ENCODE measurements around the gene RPL28. TPM values are rescaled to one million over a fixed set of nuclear protein-coding genes. Genes with fewer than 3 reads are reported as not detected.

The RPL28 gene
- total RNA-seq, 1 donor from 2014 or later = 1,166 TPM

DNA sequence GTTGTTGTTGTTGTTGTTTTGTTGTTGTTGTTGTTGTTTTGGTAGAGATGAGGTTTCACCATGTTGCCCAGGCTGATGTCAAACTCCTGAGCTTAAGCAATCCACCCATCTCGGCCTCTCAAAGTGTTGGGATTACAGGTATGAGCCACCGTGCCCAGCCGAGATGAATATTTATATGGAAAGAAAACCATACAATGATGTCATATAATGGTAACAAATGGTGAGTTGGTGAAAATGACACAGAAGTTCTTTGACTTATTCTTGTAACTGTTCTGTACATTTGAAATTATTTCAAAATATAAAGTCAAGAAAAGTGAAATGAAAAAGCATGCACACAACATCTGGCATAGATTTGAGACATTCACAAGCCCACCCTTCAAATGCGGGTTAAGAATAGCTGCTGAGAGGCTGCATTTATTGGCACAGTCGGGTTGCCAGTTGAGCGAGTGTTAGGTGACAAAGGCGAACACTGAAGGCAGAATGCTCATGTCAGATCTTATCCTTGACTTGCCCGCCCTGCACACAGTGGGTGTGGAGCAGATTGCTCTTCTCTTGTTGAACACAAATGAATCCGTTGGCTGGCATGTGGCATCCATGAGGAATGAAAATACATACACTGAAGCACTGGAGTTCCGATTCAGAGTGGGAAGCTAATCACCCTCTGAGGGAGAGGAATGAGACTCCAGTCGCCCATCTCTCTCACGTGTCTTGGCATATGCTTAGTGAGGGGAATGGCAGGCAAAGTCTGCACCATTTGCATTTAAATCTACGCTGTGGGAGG lies 37.7 kb downstream of the RPL28 start:
- Histone ChIP-seq H3K27me3 (no peaks in the 10 kb centered on the region), H3K9me3 (no peaks in the 10 kb centered on the region), H3K36me3 (no peaks in the 10 kb centered on the region), H3K27ac (no peak overlapping the region), H3K4me3 (no peak overlapping the region), H3K4me1 (no peaks in the 10 kb centered on the region)
- TF ChIP-seq, protein P1, sequence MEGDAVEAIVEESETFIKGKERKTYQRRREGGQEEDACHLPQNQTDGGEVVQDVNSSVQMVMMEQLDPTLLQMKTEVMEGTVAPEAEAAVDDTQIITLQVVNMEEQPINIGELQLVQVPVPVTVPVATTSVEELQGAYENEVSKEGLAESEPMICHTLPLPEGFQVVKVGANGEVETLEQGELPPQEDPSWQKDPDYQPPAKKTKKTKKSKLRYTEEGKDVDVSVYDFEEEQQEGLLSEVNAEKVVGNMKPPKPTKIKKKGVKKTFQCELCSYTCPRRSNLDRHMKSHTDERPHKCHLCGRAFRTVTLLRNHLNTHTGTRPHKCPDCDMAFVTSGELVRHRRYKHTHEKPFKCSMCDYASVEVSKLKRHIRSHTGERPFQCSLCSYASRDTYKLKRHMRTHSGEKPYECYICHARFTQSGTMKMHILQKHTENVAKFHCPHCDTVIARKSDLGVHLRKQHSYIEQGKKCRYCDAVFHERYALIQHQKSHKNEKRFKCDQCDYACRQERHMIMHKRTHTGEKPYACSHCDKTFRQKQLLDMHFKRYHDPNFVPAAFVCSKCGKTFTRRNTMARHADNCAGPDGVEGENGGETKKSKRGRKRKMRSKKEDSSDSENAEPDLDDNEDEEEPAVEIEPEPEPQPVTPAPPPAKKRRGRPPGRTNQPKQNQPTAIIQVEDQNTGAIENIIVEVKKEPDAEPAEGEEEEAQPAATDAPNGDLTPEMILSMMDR (IDR thresholded peaks at IDR 0.05) = no peak
- TF ChIP-seq POLR2AphosphoS5 (IDR thresholded peaks at IDR 0.05; ENCODE audit: insufficient read depth in 1 of 2, low read depth in 1 of 2) = no peak
- TF ChIP-seq POLR2A (IDR thresholded peaks at IDR 0.05) = no peak
- intact Hi-C loops (cut with DNase I) = no loop called here
- no peak for DNase-seq (ENCODE audit: extremely low spot score in 2 of 2)

DNA sequence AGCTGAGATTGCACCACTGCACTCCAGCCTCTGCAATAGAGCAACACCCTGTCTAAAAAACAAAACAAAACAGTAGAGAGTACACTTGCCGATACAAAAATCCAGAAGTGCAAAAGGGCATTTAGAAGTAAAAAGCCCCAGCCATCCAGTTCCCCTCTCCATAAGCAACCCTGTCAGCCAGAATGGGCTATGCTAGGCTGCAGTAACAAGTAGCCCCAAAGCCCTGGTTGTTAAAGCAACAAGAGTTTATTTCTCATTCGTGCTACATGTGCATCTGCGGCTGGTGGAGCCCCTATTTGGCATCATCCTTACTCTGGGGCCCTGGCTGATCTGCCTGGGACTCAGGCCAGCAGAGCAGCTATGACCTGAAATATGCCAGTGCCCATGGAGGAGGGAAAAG lies 38.8 kb downstream of the RPL28 start:
- H3K9me3 ChIP-seq = no peaks in the 10 kb centered on the region
- H3K27me3 ChIP-seq = peaks cover 6% of the 10 kb centered on the region
- H3K36me3 ChIP-seq = no peaks in the 10 kb centered on the region
- TF ChIP-seq POLR2AphosphoS5 (IDR thresholded peaks at IDR 0.05; ENCODE audit: insufficient read depth in 1 of 2, low read depth in 1 of 2) = no peak
- TF ChIP-seq, protein P1 (IDR thresholded peaks at IDR 0.05) = no peak
- no peak for TF ChIP-seq POLR2A (IDR thresholded peaks at IDR 0.05)
- no peaks in the 10 kb centered on the region for H3K4me1 ChIP-seq
- H3K4me3 ChIP-seq = no peak overlapping the region
- intact Hi-C loops (cut with DNase I) = no loop called here
- no peak overlapping the region for H3K27ac ChIP-seq
- DNase-seq (ENCODE audit: extremely low spot score in 2 of 2) = no peak

DNA sequence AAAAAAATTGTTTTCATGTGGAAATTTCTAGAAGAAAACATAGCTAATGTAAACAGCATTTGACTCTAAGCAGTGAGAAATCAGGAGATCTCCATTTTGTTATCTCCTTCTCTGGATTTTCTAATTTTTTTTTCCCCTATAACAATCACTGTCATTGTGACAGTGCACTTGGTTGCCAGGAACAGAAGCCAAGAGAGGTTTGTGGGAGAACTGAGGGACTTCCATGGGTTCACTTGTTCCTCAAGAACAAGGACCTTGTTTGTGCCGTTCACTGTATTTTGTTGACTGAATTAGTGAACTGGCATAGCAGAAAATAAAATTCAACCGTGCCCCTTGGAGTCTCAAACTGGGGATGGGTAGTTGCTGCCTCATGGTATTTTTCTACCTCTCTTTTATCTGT lies 40.3 kb downstream of the RPL28 start:
- intact Hi-C loops (cut with DNase I) = no loop called here
- no peaks in the 10 kb centered on the region for H3K4me1 ChIP-seq
- H3K9me3 ChIP-seq = no peaks in the 10 kb centered on the region
- H3K4me3 ChIP-seq = no peak overlapping the region
- peaks cover 6% of the 10 kb centered on the region for H3K27me3 ChIP-seq
- DNase-seq (ENCODE audit: extremely low spot score in 2 of 2) = no peak
- TF ChIP-seq, protein P1 (IDR thresholded peaks at IDR 0.05) = no peak
- TF ChIP-seq POLR2A (IDR thresholded peaks at IDR 0.05) (no peak), POLR2AphosphoS5 (IDR thresholded peaks at IDR 0.05; ENCODE audit: insufficient read depth in 1 of 2, low read depth in 1 of 2) (no peak)
- no peaks in the 10 kb centered on the region for H3K36me3 ChIP-seq
- no peak overlapping the region for H3K27ac ChIP-seq

DNA sequence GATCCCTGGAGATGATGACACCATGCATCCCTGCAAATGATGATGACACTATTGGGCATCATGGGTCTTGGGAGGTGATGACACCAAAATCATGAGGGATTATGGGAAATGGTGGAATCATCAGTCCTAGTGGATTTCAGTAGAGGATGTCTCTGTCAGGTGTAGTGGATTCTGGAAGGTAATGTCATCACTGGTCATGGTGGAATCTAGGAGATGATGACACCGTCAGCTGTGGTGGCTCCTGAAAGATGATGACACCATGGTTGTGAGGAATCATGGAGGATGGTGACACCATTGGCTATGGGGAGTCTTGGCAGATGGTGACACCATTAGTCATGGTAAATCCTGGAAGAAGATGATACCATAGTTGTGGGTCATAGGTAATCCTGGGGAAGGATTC lies 45.5 kb downstream of the RPL28 start:
- intact Hi-C loops (cut with DNase I) = no loop called here
- H3K4me3 ChIP-seq = no peak overlapping the region
- no peak overlapping the region for H3K27ac ChIP-seq
- TF ChIP-seq POLR2A (IDR thresholded peaks at IDR 0.05) (no peak), POLR2AphosphoS5 (IDR thresholded peaks at IDR 0.05; ENCODE audit: insufficient read depth in 1 of 2, low read depth in 1 of 2) (no peak)
- TF ChIP-seq, protein P1 (IDR thresholded peaks at IDR 0.05) = no peak
- no peaks in the 10 kb centered on the region for H3K4me1 ChIP-seq
- H3K27me3 ChIP-seq = peaks cover 6% of the 10 kb centered on the region
- no peaks in the 10 kb centered on the region for H3K9me3 ChIP-seq
- no peaks in the 10 kb centered on the region for H3K36me3 ChIP-seq
- DNase-seq (ENCODE audit: extremely low spot score in 2 of 2) = no peak

DNA sequence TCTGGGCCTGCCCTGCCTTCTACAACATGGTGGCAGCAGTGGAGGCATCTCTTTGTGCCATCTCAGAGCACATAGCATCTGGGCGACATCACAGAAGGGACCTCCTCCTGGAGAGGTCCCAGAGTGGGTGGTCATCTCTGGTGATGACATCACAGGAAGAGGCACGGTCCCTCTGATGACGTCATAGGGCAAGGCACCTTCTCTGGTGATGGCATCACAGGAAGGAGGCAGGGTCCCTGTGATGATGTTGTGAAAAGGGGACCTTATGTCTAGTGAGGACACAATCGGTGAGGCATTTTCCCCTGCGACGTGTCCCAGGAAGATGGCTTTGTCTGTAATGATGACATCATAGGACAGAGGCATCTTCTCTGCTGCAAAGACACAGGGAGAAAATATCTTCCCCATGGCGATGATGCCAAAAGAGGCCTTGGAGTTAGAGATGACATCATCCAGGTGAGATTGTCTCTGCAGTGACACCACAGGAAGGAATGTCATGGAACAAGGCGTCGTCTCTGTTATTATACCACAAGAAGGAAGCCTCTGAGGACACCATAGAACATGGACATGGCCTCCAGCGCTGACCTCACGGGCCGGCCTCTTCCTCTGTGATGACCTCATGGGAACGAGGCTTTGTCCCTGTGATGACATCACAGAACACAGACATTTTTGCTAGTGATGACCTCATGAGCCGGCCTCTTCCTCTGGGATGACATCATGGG lies 46.7 kb downstream of the RPL28 start:
- H3K9me3 ChIP-seq = no peaks in the 10 kb centered on the region
- H3K27ac ChIP-seq = no peak overlapping the region
- H3K4me1 ChIP-seq = no peaks in the 10 kb centered on the region
- no peak for DNase-seq (ENCODE audit: extremely low spot score in 2 of 2)
- TF ChIP-seq, protein P1 (IDR thresholded peaks at IDR 0.05) = no peak
- TF ChIP-seq POLR2AphosphoS5 (IDR thresholded peaks at IDR 0.05; ENCODE audit: insufficient read depth in 1 of 2, low read depth in 1 of 2) = no peak
- peaks cover 6% of the 10 kb centered on the region for H3K27me3 ChIP-seq
- intact Hi-C loops (cut with DNase I) = no loop called here
- H3K4me3 ChIP-seq = no peak overlapping the region
- H3K36me3 ChIP-seq = no peaks in the 10 kb centered on the region

All from vagina (tissue), 2 donors.